Left renal pelvis (tissue), 4 donors: ENCODE measurements around the gene SERPING1. TPM values are rescaled to one million over a fixed set of nuclear protein-coding genes. Genes with fewer than 3 reads are reported as not detected.

Experiments
- DNase-seq, 4 donors: peaks; one replicate each; pipeline ENCODE4 v3.0.0-alpha.2; 2013; ENCODE audit warnings: low read depth in 4 of 4, low spot score in 3 of 4
- polyA plus RNA-seq, 4 donors: library from polyadenylated mRNA; unstranded; fragments of 120-200 nt; gene quantifications; one replicate each; pipeline ENCODE4 v1.2.1, GENCODE V29; 2013; ENCODE audit not compliant: insufficient read length in 4 of 4

The SERPING1 gene
- polyA plus RNA-seq, 4 donors = 139 to 440 (median 176) TPM

GRCh38 chr11:57635246-57635645 is 37.8 kb downstream of the SERPING1 start:
- DNase-seq = no peak

- no peak for DNase-seq
Measured at GRCh38 chr11:57637626-57638004, 40.1 kb downstream of the SERPING1 start.

GRCh38 chr11:57638005-57638781 is 40.7 kb downstream of the SERPING1 start:
- DNase-seq = peak; percentile 81 to 90 (median 83)

- DNase-seq = no peak
Measured at GRCh38 chr11:57638811-57639320, 41.4 kb downstream of the SERPING1 start.

- peak; percentile 81 to 93 (median 88) for DNase-seq
Measured at GRCh38 chr11:57639321-57640067, 42.0 kb downstream of the SERPING1 start.

GRCh38 chr11:57640068-57640800 is 42.7 kb downstream of the SERPING1 start:
- no peak for DNase-seq

GRCh38 chr11:57641011-57641807 is 43.7 kb downstream of the SERPING1 start:
- no peak for DNase-seq

- no peak for DNase-seq
Measured at GRCh38 chr11:57643802-57644201, 46.3 kb downstream of the SERPING1 start.

- no peak for DNase-seq
Measured at GRCh38 chr11:57644748-57645688, 47.5 kb downstream of the SERPING1 start.

GRCh38 chr11:57645689-57646085 is 48.2 kb downstream of the SERPING1 start:
- no peak for DNase-seq

GRCh38 chr11:57646194-57646798 is 48.8 kb downstream of the SERPING1 start:
- DNase-seq = no peak

- DNase-seq = no peak
Measured at GRCh38 chr11:57646799-57647303, 49.4 kb downstream of the SERPING1 start.

GRCh38 chr11:57647372-57647771 is 49.9 kb downstream of the SERPING1 start:
- DNase-seq = no peak

- no peak for DNase-seq
Measured at GRCh38 chr11:57647960-57648800, 50.7 kb downstream of the SERPING1 start.

GRCh38 chr11:57648801-57649735 is 51.6 kb downstream of the SERPING1 start:
- DNase-seq = no peak
